ENCODE results near the gene ASF1B.

Gene ASF1B

DNA sequence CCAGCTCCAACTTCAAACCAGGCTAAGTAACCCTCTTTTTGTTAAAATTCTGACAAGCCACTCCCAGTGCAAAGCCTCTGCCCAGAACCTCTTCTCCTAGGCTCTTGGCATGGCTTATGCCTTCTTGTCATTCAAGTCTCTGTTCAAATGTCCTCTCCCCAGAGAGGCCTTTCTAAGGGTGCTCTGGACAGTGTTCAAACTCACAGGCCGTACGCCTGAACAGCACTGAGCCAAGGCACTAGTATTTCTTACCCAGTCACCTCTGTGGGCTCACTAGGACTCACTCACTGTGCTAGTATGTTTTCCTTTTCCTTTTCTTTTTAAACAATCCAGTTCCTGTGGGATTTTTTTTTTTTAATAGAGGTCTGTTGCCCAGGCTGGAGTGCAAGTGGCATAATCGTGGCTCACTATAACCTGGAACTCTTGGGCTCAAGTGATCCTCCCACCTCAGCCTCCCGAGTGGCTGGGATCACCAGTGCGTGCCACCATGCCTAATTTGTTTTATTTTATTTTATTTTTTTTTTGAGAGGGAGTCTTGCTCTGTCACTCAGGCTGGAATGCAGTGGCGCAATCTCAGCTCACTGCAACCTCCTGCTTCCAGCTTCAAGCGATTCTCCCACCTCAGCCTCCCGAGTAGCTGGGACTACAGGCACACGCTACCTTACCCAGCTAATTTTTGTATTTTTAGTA lies 2.3 kb upstream of the ASF1B start:
- DNase-seq (ENCODE audit: low spot score), result no peak

DNA sequence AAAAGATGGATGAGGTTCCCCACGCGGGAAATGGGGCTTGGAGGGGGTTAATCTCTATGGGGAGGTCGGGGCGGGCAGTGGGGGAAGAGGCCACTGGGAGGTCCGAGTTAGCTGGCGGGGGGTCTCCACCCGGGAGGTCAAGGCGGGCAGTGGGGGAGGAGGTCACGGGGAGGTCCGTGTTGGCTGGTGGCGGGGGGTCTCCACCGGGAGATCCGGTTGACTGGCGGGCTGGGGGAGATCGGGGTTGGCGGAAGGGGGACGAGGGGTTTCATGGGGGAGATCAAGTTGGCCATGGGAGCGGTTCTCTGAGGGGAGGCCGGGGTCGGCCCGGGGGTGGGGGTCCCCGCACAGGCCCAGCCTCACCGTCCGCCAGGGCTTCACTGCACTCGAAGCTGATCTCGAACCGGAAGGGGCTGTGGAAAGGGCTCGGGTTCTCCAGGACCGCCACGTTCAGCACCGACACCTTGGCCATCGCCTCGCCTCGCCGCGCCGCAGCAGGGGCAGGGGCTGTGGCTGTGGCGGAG lies 342 bp downstream of the ASF1B start:
- DNase-seq (ENCODE audit: low spot score), result no peak

DNA sequence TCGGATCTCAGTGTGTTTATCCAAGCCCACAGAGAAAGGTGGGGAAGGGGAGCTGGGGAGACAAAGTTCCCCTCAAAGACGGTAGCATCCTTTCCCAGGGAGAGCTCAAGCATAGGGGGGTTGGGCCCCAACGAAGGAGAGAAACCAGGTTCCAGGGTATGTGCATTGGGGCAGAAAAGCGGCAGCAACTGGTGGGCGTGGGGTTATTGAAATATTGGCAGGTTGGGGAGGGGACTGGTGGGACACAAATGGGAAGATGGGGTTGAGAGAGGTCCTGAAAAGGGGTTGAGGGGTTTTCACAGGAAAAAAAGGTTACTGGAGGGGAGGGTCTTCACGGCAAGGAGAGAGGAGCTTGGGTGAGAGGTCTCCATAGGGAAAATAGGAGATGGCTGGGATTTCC lies 1.0 kb downstream of the ASF1B start:
- DNase-seq (ENCODE audit: low spot score), result no peak

DNA sequence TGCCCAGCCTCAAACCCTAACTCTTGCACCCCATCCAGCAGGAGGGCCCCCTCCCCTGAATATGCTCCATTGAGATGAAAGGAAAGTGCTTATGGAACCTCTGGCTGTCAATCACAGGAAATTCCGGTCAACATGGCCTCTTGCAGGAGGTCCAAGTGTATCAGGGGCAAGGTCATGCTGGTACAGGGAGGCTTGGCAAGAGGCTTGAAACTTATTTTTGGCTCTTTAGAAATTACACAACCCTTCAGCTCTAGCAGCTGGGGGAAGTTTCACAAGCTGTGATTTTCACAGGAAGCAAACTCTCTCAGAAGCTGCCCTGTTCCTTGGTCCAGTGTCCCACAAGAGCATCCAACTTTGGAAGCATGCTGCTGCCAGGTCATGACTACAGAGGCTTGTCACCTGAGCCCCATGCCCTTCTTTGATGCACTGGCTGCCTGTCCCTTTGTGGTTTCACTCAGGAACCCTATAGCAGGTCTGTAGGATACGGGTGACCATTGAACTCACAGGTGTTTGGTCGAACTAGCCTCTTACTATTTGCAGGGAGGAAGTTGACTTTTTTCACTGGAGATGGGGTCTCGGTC lies 8.4 kb downstream of the ASF1B start:
- no peak for DNase-seq (ENCODE audit: low spot score)

DNA sequence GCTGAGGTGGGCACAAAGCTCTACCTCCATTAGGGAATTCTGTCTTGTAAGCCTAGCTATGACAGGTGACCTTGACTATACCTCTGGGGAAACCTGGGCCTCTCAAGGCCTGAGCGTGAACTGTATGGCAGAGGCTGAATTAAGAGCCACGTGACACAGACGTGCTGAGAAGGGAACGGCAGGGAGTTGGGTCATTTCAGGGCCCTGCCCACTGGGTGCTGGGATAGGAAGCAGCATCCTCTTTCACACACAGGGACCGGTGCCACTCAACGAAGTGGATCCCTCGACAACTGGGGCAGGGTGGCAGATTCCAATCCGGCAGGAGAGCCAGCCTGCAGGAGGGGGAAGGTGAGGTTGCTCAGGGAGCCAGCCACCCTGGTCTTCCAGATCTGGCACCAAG lies 9.2 kb downstream of the ASF1B start:
- no peak for DNase-seq (ENCODE audit: low spot score)

DNA sequence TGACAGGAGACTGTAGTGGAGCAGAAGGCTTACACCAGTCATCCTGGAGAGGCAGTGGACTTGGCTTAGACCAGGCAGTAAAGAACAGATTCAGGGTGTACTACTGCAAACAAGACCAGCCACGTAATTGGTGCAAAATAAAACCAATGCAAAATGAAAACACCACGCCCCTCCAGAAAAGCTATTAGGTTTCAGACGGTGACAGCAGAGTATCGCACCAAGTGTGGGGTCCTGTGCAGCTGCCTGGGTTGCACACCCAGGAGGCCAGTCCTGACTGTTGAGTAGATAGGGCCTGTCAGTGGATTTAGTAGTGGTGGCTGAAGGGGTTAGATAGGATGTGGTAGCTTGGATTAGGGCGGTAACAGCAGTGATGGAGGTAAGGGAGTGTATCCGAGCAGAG lies 13.5 kb downstream of the ASF1B start:
- DNase-seq (ENCODE audit: low spot score), result peak; percentile 25

DNA sequence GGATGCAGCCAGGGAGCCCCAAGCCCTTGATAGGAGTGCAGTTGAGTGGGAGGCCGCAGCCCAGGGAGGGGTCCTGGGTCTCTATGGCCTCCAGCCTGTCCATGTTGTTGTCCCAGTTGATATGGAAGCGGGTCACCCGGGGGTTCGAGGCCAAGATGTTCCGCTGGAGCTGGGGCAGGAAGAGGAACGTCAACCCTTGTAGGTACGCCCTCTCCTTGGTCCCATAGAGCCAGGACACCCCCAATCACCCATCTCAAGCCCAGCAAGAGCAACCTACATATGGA lies 15.9 kb downstream of the ASF1B start:
- no peak for DNase-seq (ENCODE audit: low spot score)

DNA sequence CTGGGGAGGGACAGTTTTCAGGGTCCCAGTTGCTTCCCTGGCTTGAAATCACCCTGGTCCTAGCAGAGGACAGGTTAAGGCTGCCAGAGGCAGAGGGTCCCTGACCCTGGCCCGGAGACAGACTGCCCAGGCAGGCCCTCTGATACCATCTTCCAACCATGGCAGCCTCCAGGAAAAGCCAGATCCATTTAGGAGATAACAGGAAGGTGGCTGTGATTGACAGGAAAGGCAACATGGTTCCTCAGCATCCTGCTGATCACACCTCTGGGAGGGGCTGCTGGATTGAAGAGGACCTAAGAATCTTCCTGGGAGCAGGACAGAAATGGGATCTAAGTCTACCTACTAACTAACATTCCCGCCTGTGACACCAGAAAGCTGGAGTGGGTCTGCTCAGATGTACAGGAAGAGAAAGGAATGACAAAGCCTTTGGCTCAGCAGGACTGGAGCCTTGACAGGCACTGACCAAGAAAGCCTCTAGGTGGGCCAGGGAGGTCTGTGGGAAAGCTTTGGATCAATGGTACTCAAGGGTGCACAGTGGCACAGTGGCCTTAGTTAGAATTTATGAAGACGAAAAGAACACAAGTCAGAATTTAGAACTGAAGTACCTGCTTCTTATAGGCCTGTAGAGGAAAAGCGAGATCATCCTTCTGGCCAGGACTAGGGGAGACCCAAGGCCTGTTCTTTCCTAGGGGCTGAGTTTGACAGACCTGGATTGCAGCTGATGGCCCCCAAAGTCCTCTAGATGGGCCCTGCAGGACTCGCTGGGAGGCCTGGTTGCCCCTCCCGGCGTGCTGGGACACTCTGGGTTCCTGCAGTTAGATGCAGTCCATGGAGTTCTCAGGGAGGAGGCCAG lies 16.5 kb downstream of the ASF1B start:
- peak; percentile 26 for DNase-seq (ENCODE audit: low spot score)

DNA sequence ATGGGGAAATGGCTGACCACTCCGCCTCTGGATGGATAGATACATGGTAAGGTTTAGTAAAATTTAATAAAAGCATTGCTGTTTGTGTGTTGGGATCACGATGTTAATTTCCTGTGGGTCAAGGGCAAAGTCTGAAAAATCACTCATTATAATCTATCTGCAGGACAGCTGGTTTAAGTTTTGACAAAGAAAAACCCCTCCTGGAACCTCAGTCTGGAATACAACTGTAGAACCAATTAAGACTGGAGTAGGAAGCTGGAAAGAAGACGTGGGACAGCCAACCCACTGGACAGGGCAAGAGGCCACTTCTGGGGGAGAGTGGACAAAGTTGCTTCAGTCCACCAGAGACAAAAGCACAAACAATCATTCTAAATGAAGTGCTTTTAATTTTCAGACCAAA lies 17.2 kb downstream of the ASF1B start:
- DNase-seq (ENCODE audit: low spot score), result no peak

DNA sequence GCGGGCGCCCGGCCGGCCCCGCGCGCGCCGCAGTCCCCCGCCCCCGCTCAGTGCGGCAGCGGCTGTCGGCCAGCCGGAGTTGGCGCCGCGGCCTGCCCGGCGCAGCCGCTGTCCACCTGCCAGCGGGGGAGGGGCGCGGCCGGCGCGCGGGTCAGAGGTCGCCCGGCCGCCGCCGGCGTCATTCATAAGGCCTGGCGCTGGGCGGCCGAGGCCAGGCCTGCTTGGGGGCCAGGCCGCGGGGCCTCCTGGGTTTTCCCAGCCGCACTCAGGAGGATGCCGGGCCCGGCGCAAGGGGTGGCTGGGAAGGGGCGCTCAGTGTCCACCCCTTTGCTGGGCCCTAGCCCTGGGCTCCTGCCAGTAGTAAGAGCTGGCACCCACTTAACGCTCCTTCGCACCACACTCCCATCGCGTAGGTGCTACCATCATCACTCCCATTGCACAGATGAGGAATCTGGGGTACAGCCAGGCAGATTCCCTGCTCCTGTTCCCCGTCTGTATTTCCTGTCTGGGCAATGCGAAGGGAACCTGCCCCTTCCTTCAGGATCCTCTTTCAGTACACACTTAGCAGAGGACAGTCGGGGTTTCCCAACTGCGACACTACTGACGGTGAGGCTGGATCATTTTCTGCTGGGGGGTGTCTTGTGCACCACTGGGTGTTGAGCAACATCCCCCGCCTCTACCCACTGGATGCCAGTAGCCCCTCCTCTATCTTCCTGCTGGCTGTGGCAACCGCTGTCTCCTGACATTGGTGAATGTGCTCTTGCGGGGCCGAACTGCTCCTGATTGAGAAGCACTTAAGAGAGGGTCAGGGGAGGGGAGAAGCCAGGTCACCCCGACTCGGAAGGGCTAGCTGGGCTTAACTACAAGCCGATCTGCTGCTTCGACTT lies 18.0 kb downstream of the ASF1B start:
- DNase-seq (ENCODE audit: low spot score), result peak; percentile 47

DNA sequence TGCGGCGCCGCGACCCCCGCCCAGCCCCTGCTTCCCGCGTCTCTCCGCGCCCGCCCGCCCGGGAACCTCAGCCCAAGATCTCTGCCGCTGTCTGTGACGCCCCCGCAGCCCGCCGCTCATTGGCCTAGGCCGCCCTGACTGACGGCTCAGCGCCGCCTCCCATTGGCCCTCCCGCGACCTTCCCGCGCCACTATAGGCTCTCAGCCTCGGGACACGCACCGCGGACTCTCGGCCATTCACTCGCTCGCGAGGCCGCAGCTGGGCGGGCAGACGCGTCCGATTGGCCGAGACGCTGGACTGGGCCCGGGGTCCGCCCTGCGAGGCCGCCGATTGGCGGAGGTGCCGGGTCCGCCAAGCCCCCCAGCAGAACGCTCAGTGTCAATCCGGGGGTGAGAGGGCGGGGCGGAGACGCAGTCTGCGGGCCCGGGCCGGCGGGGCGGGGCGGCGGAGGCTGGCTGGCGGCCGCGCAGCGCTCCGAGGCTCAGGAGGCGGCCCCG lies 18.7 kb downstream of the ASF1B start, which contains the start of gene PRKACA:
Gene PRKACA (minus strand): TSS at position 95 of the 497 bp plus-strand sequence. CDS start 215 bp downstream, outside the sequence.
- DNase-seq (ENCODE audit: low spot score), result peak; percentile 98

DNA sequence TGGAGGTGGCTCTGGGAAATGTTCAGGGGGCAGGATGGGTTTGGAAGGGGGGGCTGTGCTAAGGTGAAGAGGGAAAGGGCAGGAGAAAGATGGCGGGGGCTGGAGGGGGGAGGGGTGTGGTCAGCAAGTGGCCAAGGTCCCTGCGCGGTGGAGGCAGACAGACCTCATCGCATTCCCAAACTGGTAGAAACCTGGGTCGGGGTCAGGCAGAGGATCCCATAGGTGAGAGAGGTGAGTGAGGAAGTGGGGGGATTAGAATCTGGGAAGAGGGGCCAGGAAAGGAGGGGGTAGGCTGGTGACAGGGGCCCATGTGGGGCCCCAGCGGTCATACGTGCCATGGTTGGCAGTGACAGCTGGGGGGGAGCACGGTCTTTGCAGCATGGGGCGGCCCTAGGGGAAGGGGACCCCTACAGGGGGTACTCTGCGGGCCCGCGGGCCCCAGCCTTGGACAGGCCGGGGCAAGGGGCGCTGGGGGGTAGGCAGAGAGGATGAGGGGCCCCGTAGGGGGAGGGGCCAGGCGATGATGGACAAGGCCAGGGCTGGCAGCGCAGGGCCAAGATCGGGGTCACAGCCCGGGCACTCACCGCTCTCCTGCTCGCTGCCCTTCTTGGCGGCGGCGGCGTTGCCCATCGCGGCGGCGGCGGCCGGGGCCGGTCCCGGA lies 19.3 kb downstream of the ASF1B start:
- no peak for DNase-seq (ENCODE audit: low spot score)

DNA sequence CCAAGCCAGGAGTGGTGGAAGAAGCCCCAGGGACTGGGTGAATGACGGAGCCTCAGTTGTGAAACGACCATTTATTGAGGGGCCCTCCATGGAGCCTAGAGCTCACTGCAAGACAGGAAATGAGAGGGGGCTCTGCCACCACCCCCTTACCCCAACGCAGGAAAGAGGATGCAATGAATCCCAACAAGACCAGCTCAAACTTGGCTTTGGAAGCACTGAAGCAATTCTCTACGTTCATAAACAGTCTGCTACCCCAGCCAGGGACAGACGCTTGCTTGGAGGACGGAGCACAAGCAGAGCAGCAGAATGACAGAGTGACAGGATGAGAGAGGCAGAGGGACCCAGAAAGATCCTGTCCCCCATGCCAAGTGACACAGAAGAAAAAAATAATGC lies 19.9 kb downstream of the ASF1B start:
- no peak for DNase-seq (ENCODE audit: low spot score)

DNA sequence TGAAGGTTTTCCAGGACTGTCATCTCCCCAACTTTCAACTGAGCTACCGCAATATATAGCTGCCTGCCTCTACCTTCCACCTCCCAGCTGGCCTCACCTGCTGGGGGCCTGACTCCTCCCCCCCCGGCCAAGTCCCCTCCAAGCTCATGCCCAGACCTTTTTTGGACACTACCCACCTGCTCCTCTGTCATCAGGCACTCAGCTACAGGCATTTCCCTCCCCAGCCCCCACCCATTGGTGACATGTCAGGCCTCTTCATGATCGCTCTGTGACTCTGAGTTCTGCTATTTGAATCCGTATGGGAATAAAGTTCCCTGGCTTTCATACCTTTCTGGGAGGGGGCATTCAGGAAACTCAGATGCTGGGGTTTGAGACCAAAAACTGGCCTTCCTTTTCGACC lies 20.6 kb downstream of the ASF1B start:
- DNase-seq (ENCODE audit: low spot score), result no peak

DNA sequence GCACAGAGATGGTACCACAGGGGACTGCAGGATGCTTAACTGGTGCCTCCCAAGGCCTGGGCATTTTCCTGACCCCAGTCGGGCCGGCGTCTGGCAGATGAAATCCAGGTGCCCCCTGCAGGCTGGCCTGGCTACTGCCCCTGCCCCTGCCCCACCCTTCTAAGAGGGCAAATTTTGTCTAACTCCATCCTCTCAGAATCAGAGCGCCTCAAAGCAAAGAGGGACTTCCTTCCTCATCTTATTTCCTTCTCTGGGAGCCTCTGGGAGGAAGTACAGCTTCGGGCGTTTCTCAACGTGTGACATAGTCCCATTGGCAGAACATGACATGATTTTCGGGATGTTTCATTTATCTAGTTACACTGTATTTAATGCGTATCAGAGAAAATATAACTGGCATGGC lies 21.5 kb downstream of the ASF1B start:
- peak; percentile 59 for DNase-seq (ENCODE audit: low spot score)

DNA sequence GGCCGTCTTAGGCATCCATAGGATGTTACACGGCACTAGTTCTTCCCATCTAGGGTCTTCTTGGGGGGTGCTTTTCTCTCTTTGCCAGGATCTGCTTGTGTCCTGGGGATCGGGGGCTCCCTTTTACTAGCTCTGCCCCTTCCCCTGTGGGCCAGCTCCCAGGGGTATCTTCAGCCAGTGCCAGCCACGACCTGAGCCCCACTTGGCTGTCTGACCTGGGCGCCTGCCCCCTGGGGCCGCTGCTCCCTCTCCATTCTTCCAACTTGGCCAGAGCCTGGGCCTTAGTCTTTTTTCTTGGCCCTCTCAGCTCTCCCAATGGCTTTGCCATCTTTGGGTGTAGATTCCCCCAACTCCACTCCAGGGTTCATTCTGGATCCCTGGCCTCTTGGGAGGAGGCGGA lies 21.9 kb downstream of the ASF1B start:
- DNase-seq (ENCODE audit: low spot score), result no peak

DNA sequence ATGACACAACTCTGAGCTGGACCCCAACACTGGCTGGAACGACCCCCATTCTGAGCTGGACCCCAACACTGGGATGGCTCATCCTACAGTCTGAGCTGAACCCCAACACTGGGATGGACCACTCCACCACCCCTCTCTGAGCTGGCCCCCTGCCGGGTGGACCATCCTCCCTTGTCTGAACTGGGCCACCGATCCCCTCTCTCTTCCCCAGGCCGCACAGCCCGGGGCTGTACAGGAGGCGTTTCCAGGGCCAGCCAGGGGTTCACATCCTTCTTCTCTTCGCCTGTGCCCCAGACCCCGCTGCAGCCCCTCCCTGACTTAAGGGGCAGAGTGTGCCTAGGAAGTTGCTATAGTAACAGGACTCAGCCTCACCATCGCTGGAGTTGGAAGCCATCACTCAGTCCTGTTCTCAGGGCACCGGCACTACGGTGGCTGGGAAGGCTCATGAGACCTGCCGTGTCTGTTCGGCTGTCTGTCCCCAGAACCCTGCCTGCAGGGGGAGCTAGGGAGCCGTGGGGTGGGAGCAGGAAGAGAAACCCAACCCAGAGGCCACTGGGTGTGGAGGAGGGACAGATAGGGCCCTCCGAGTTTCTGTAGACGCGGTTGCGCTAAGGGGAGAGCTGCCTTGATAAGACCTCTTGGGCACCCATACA lies 22.5 kb downstream of the ASF1B start:
- DNase-seq (ENCODE audit: low spot score), result peak; percentile 47

DNA sequence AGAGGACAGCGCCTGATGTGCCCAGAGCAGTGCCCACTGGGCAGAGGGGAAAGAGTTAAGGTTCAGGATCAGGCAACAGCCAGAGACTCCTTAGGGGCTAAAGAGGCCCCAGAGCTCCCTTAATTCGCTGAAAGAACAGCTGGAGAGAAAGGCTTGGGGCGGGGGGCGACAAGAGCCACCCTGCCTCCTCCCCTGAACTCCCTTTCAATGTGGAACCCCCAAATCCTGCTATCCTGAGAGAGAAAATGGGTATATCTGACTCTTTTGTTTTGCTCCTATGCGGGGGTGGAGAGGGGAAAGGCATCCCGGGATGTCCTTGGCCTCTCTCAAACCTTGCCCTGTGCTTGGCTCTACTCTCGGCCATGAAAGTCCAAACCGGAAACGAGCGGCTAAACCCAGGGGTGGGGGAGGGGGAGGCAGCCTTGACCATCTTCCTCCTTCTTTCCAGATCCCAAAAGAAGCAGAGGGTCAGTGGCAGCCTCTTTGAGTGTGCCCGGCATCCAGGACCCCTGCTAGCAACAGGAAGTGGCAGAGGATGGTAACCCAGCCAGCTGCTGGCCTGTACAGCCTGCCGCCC lies 23.5 kb downstream of the ASF1B start:
- DNase-seq (ENCODE audit: low spot score), result no peak

DNA sequence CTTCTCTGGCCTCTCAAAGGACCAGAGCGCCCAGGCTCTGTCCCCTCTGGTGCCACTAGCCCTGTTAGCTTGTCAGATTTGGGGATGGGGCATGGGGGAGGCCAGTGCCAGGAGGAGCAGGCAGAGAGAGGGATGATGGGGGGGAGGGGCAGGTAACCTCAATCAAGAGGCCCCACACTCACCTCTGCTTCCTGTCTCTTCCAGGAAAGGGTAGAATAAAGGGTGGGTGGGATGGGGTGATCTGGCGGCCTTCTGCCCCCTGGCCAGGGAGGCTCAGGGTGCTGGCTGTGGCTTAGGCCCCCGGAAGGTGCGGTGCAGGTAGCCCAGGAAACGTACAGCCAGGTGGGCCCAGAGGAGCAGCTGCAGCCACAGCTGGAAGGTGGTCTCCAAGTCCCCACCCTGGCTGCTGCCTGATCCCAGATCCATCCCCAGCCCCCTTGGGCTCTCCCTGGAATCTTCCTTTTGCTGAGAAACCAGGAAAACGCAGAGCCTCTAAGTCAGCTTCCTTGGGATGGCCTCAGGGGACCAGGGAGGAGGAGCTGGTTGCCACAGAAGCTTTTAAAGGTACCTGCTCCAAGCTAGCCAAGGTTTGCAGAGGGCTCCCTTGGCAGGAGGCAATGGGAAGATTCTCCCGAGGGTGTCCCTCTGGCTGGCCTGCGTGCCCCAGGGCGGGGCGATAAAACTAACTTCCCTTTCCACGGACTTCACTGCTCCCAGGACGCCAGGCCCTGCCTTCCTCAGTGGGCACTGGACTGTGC lies 24.2 kb downstream of the ASF1B start:
- no peak for DNase-seq (ENCODE audit: low spot score)

DNA sequence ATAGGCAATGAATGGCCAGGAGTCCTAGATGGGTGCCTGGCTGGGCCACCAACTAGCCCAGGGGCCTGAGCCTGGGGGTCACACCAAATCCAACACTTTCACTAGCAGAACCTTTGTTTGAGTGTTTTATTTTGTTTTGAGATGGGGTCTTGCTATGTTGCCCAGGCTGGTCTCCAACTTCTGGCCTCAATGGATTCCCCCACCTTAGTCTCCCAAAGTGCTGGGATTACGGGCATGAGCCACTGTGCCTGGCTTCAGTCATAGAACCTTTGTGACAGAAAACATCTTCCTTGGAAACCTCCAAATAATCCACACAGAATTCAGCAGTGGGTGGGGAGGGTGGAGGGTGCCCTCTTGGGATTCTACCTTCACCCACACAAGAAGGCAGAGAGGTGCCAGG lies 24.9 kb downstream of the ASF1B start:
- DNase-seq (ENCODE audit: low spot score), result no peak
